ENCODE data around the gene FANCI.

DNA sequence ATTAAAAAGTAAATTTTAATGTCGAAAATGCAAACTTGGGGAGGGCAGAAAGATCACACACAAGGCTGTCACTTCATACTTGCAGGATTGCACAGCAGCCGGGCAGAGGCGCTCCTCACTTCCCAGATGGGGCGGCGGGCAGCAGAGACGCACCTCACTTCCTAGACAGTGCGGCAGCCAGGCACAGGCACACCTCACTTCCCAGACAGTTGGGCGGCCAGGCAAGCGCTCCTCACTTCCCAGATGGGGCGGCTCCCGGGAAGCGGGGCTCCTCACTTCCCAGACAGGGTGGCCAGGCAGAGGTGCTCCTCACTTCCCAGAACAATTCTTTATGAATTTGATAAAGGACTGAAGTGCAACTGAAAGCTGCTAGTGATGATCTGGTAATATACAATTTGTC lies 43.6 kb upstream of the FANCI start:
- no peak for TF ChIP-seq POLR2A (IDR thresholded peaks at IDR 0.05)
- TF ChIP-seq, protein P1, sequence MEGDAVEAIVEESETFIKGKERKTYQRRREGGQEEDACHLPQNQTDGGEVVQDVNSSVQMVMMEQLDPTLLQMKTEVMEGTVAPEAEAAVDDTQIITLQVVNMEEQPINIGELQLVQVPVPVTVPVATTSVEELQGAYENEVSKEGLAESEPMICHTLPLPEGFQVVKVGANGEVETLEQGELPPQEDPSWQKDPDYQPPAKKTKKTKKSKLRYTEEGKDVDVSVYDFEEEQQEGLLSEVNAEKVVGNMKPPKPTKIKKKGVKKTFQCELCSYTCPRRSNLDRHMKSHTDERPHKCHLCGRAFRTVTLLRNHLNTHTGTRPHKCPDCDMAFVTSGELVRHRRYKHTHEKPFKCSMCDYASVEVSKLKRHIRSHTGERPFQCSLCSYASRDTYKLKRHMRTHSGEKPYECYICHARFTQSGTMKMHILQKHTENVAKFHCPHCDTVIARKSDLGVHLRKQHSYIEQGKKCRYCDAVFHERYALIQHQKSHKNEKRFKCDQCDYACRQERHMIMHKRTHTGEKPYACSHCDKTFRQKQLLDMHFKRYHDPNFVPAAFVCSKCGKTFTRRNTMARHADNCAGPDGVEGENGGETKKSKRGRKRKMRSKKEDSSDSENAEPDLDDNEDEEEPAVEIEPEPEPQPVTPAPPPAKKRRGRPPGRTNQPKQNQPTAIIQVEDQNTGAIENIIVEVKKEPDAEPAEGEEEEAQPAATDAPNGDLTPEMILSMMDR (IDR thresholded peaks at IDR 0.05 in 4 of 5, conservative IDR thresholded peaks at IDR 0.05 in 1 of 5) = no peak

Data from gastrocnemius medialis (tissue), 4 donors.